GM19328 (cell line): Measurements from ENCODE around the gene MITF.

ENCODE experiments used
- ATAC-seq: cut with Tn5 transposase; IDR thresholded peaks from one replicate; pipeline ENCODE4 v1.9.1; 2021; ENCODE audit warnings: mild to moderate bottlenecking, moderate library complexity; ENCODE audit not compliant: unreplicated experiment

MITF gene

DNA sequence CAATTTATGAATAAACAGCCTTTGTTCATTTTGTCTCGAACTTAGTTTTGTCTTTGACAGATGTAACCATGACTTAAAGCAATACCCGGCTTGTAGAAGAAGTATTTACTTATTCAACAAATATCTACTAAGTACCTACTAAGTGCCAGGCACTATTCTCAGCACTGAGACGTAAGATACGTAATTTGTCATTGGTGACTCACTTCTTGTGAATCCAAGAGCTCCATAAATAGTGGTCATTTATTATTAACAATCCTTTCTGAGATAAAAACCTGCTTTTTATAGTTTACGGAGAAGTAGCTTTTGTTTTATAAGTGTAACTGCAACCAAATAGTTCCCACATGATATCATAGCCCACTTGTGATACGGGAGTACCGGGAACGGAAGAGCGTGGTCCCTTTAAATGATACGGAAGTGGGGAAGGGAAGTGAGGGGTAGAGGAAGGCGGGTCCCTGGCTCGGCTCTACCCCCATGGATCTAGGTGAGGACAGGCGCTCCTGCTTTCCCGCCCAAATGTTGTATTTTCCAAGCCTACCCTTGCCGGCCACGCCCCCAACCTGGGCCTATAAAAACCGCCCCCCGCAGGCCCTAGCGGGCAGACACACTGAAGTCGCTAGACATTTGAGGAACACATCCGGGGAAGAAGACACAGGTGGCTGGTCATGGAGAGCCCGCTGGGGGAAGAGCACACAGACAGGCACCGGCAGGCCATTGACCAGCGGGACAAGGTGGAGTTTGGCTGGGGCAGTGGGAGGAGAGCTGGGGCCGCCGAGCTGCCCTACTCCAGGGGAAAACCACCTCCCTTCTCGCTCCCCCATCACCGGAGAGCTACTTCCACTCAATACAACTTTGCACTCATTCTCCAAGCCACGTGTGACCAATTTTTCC, 260.1 kb downstream of the MITF start, which contains the start of gene SAMMSON:
TSS of gene SAMMSON (plus strand) at position 594 of the 888 bp plus-strand sequence.
- ATAC-seq, result no peak

DNA sequence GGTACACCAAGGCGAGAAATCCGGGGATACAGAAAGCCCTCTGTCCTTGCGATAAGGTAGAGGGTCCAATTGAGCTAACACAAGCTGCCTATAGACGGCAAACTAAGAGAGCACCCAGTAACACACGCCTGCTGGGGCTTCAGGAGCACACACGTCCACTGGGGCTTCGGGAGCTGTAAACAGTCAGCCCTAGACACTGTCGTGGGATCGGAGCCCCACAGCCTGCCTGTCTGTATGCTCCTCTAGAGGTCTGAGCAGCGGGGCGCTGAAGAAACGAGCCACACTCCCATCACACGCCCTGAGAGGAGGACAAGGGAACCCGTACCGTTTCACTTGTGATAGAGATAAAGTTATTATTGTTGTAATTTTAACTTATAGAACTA, 260.8 kb downstream of the MITF start:
- ATAC-seq, result no peak

DNA sequence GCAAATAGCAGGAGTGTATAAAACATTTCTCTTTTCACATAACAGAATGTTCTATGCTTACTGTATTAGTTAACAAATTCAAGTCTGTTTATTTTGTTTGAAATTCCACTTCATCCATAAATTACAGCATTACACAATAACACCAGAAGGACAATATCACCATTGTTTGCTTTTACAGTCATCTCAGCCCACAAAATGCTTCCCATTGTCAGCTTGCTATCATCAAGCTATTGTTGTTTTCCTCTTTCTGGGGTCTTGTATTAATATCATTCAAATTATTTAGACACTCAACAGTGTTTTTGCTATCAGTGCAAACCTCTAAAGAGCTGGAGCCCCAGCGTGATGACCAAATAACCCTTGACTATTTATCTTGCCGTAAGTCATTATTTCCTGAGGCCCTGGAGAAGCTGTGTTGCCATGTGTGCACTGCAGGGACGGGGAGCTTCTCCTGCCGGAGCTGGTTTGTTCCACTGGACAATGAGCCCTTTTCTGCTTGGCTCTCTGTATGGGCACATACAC, 261.4 kb downstream of the MITF start:
- no peak for ATAC-seq

DNA sequence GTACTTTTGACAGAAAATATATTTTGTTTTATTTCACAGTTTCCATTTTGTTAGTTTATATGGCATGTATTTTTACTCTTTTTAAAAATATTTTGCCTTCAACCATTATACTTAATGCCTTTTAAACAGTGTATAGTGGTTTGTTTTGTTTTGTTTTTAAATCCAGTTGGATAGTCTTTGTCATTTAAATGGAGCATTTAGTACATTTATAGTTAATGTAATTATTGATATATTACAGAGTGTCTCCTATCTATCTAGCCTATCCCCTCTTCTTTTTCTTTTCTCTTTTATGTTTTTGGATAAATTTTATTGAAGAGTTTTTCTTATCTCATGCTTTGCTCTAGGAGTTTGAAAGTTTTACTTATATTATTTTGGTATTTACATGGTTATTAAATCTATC, 263.9 kb downstream of the MITF start:
- ATAC-seq, result no peak

DNA sequence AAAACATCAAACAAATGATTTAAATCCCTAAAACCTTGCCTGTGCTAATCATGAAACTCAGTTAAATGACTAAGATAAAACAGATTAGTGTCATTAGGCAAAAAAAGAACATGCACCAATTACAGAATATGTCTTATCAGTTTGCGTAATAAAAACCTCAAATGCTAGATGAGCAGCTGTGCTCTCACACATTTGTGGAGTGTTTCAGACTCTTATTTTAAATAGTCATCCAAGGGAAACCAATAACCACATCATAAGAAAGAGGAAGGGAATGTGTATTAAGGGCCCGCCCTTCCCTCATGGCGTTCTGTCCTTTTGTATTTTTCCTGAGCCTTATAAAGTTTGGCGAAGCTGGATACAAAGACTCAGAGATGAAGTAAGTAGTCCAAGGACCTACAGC, 266.8 kb downstream of the MITF start:
- ATAC-seq, result no peak

DNA sequence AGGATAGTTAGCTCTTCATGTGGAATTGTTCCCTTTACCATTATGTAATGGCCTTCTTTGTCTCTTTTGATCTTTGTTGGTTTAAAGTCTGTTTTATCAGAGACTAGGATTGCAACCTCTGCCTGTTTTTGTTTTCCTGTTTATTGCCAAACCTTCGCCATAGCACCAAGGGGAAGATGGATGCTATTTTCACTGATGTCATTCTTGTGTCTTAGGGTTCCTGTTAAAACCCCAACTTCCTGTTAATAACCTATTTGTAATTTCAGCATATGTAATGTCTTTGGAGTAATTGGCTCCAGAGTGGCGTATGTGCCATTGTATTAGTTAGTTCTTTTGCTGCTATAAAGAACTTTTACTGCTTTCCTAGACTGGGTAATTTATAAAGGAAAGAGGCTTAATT, 271.1 kb downstream of the MITF start:
- no peak for ATAC-seq

DNA sequence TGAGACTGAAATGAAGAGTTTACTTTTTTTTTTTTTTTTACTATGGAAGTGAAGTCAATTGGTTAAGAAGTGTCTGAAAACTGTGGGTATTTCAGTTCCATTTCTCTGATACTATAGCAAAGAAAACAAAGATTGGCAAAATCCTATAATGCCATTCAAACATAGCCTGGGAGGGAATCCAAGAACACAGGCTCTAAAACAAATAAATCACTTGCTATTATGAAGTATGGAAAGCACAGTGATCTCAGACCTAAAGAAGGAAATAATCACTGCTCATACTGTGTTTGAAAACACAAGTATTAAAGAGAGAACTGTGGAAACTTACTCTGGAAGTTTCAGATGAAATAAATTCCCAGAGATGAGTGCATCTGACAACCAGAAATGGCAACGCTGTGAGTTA, 272.3 kb downstream of the MITF start:
- ATAC-seq, result no peak
